Activated T-cell treated with anti-CD3 and anti-CD28 coated beads for 24 hours (primary cell): ENCODE results near the gene ACTL6A.
"Not testable (repeated sequence)": the region's sequence is repeated elsewhere in the genome, so short reads cannot be mapped to it uniquely, and the experiment has no call there.

Experiments used
- DNase-seq: peaks from one replicate; pipeline ENCODE4 v3.0.0-alpha.2; 2020; ENCODE audit warnings: low read depth

The ACTL6A gene

DNA sequence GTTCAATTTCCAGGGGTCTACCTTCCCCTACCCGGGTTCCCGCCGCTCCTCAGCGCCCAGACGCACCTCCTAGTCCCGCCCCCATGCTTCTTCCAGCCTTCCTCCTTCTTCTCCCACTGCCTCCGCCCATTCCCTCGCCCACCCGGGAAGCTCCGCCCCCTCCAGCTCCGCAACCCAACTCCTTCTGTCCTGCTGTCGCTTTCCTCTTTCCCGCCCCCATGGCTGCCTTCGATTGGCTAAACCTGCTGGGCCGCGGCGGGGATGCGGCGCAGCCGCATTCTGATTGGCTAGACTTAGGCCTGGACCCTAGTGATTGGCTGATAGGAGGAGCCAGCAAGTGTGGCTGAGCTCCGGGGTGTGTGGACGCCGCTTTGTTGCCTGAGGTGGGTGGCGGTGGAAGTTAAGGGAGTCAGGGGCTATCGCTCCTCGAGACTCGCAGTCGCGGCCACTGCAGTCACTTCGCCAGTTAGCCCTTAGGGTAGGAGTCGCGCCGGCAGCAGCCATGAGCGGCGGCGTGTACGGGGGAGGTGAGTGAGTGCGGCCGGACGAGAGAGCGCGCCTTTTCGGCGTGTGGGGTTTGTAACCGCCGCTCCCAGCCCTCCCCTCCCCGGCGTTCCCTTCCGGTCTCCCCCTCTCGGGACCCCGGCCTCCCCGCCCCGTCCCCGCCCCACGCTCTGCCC is at the start of gene ACTL6A:
TSS of gene ACTL6A (plus strand) at position 336 of the 680 bp plus-strand sequence. CDS start at position 503, 167 bp downstream.
- DNase-seq, result peak; percentile 99

DNA sequence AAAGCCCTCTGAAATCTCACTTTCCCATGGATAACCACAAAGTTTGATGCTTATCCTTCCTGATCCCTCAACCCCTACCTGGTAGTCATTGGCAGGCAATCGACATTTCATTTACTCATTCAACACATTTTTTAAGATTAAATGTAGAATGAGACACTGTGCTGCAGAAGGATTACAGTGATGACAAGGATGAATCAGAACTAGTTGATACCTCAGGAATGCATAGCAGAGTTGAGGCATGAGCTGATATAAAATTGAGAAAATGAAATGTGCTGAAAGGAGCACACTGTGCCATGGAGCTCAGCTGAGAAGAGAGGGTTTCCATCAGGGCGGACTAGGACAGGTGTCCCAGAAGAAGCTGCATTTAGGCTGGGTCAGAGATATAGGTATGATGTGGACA is 48.9 kb upstream of the ACTL6A start:
- no peak for DNase-seq

DNA sequence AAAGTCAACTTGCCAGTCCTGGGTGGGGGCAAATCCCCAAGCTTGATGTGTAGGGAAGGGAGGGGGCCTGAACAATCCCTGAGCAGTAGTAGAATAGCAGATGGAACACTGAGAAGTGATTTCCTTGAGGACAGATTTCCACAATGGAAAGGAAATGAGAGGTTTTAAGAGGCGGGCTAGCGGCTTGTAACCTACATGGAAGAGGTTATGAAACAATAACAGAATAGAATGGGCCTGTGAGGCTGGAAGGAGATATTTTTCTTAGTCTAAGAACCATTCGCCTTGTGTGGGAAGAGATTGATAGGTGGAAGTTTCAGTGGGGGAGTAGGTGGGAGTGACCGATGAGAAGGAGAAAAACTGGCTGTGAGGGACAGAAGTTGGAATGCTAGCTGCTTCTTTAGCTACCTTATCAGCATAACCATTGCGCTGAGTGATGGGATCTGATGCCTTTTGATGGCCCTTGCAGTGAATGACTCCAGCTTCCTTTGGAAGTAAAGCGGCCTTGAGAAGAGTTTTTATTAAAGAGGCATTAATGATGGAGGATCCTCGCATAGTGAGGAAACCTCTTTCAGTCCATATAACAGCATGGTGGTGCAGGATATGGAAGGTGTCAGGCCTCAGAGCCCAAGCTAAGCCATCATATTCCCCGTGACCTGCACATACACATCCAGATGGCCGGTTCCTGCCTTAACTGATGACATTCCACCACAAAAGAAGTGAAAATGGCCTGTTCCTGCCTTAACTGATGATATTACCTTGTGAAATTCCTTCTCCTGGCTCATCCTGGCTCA is 46.1 kb upstream of the ACTL6A start:
- not testable (repeated sequence) for DNase-seq

DNA sequence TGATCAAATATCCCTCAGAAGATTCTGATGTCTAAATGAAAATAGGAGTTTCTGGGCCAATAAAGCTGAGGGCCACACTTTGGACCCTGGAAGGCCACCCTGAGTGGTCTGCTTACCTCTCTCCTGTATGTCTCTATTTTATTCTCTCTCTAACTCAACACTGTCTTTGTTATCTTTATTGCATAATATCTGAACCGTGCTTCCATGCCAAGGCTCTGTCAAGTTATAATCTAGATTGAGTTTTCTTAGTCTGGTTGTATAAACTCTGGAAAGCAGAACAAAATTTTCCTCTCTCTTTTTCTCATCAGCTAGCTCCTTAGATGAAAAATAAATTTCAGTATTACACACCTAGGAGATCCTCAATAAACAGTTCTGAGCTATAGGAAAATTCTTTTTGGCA is 36.2 kb upstream of the ACTL6A start:
- no peak for DNase-seq

DNA sequence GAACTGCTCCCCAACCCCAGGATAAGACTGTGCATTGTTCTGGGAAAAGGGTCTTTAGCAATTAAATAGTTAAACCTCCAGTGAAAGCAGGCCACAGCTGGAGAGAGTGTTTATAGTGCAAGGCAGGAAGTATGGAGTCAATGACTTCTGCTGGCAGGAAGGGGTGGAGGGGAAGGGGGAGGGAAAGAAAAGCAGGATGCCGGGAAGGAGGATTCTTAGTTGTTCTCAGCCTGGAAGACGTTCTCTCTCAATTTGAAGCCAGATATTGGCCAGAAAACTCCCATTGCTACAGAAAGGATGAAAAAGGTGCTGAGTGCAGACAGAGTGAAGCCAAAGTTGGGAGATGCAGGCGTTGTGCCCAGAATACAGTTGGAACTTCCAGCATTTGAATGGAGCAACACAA is 35.7 kb upstream of the ACTL6A start:
- DNase-seq, result no peak

DNA sequence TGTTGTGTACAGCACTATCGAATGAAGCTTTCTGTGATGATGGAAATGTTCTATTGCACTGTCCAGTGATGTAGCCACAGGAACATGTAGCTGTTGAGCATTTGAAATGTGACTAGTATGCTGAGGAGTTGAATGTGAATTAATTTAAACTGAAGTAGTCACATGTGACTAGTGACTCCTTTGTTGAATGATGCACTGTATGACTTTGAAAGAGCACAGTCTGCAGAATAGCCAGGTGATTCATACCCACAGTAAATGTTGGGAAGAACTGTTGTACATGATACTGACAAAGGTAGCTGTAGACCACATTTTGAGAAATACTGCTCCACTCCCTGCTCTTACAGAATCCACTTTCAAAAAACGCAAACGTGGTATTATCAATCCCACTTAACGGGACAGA is 34.0 kb upstream of the ACTL6A start:
- DNase-seq, result no peak

DNA sequence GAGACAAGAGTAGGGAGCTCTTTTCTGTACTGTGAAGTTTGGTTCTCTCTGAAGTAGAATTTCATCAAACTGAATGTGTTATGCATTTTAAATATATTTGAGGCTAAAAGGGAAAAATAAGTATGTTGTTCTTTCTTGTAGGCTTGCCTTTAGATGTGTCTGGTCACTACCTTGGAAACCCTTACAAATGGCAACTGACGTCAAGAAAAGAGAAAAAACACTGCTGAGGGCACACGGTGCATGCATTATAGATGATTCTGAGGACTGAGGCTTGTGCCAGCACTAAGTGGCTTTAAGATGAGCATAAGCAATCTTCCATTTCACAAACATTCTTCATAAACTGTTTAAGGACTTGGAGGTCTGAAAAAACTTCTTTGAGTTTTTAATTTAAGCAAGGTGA is 31.1 kb upstream of the ACTL6A start:
- DNase-seq, result no peak

DNA sequence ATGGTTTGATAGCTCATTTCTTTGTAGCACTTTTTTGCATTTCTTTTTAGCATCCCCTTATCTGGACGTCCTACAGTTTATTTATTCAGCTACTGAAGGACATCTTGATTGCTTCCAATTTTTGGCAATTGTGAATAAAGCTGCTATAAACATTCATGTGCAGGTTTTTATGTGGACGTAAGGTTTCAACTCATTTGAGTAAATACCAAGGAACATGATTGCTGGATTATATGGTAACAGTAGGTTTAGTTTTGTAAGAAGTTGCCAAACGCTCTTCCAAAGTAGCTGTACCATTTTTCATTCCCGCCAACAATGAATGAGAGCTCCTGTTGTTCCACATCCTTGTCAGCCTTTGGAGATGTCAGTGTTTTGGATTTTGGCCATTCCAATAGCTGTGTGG is 29.5 kb upstream of the ACTL6A start:
- DNase-seq, result no peak

DNA sequence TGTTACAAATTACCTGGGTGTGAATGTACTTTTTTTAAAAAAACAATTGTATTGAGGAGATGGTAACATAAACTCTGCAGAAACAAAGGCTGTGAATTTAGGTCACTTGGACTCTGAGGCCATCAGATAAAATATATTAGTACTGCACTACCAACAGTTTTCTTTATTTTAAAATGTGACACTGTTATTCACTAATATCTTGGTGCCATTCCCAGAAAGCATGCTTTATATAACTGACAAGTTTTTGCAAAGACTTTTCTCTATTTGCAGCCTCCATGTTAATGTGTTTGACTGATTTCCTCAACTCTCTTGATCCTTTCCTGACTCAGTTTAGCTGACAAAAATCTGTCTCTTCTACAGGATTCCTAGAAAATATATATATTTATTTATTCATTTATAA is 26.5 kb upstream of the ACTL6A start:
- no peak for DNase-seq

DNA sequence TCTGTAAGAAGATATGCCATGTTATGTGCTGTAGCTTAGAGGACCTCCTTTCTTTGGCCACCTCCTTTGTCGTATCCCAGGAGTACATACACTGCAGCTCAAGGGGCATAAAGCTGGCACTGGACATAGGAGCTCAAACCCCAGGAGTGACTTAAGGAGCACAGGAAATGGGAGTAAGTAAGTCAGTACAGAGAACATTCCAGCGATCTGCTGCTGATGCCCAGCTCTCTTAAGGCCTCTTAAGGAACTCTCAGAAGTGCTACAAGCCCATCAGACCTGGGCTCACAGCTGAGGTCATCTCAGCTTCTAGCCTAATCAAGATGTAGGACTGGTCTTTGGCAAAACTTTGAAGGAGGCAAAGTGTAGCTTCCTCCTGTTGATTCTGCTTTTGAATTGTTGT is 21.6 kb upstream of the ACTL6A start:
- DNase-seq, result no peak

DNA sequence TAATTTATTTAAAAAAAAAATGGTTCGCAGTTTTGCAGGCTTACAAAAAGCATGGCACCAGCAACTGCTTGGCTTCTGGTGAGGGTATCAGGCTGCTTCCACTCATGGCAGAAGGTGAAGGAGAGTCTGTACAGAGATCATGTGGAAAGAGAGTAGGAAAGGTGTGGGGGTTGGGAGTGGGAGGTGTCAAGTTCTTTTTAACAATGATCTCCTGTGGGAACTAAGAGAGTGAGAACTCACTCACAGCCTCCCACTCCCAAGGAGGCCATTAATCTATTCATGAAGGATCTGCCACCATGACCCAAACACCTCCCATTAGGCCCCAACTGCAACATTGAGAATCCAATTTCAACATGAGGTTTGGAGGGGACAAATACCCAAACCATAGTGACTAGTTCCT is 21.1 kb upstream of the ACTL6A start:
- DNase-seq, result no peak

DNA sequence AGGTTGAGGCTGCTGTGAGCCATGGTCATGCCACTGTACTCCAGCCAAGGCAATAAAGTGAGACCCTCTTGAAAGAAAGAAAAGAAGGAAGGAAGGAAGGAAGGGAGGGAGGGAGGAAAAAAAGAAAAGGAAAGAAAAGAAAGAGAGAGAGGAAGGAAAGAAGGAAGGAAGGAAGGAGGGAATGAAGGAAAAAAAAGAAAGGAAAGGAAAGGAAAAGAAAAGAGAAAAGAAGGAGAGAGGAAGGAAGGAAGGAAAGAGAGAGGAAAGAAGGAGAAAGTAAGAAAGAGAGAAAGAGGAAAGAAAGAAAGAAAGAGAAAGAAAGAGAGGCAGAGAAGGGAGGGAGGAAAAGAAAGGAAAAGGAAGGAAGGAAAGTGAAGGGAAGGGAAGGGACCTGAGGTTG is 20.4 kb upstream of the ACTL6A start:
- no peak for DNase-seq

DNA sequence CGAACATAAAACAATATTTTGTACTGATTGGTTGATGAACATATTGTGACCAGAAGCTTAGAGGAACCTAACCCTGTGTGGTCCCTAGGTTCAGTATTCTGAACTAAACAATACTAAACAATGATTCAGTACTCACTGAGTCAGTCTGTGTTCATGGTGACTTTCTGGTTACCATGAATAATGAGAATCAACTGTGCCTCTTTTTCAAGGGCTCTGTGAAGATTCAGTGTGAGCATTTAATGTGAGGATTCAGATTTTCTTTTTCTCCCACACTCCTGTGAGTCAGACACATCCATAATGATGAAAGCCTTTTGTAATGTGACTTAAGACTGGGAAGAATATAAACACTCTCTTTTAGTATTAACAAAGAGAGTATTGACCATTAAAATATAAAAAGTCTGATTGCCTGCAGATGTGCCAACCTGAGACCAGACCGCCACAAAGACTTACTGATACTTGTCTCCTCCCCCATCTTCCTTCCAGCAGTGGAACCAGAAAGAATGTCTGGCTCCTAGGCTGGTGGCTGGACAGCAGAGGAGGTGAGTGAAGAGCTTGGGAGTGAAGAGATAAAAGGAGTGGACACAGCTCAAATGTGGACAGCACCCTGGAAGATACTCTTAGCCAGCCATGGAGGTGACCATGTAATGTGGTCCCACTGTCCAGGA is 17.6 kb upstream of the ACTL6A start:
- DNase-seq, result no peak

DNA sequence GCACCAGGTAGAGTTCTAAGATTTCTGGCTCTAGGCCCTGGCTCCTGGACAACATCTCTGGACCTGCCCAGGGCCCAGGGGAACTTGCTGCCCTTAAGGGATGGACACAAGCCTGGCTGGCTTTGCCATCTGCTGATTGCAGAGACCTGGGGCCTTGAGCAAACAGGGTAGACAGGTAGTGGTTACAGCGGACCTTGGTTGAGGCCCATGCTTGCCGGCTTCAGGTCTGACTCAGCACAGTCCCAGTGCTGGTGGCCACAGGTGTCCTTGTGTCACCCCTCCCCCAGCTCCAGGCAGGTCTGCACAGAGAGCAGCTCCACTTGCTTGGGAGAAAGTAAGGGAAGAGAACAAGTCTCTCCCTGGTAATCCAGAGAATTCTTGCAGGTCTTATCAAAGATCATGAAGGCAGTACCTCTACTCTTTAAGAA is 15.9 kb upstream of the ACTL6A start:
- no peak for DNase-seq

DNA sequence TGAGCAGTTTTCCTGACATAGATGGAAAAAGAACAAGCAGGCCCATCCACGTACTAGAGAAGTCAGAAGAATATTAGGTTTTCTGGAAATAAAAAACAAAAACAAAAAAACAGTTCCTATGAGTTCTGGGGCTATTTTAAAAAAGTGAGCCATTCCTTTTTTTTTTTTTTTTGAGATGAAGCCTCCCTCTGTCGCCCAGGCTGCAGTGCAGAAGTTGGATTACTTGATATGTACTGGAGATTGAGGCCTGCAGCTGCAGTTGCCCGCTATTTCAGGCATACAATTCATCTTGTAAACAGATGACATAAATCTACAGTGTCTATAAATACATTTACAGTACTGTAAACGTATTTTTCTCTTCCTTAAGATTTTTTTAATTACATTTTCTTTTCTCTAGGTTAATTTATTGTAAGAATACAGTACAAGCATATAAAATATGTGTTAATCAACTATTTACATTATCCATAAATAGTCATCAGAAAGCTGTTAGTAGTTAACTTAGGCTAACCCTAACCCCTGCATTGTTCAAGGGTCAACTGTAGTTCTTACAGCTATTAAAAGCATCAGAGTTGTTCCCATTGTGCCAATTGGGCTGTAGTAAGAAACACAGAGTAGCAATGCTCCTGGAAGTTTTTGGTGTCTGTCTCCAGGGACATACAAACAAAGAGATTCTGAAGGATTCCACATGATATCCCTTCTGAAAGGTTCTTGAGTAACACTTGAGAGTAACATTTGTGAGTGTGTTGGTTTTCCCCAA is 11.2 kb upstream of the ACTL6A start:
- no peak for DNase-seq

DNA sequence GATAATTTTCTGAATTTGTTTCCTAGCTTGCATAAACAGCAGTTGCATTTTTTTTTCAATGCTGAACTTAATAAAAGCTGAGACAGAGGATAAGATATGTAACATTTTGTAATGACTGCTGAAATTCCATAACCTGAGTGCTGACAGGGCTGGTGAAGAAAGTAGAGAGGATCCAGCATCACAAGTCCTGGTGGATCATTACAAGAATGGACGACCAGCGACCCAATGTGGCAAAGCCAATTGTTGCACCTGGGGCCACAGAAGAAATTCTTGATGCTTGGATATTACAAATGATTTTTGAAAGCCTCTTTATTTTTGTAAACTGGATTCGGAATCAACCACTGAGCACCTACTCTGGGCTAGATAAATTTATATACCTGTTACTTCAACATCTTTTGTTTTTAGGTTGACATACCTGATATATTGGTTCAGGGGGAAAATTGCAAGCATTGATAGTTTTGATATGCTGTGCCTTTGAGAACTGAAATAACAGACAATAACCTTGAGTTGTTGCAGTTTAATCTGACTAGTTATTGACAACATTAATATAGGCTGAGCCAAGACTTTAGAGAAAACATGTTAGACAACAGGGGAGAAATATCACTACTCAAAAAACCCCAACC is 3.9 kb upstream of the ACTL6A start:
- no peak for DNase-seq

DNA sequence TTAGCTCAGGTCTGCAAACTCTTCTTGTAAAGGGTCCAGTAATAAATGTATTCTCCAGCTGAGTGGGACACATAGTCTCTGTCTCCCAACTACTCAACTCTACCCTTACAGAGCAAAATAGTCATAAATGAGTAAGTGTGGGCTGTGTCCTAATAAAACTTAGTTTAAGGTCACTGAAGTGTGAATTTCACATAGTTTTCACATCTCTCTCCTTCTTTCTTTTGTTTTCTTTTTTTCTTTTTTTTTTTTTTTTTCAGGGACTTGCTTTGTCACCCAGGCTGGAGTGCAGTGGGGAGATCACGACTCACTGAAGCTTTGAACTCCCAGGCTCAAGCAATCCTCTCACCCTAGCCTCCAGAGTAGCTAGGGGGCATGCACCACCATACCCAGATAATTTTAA is 1.9 kb upstream of the ACTL6A start:
- no peak for DNase-seq

DNA sequence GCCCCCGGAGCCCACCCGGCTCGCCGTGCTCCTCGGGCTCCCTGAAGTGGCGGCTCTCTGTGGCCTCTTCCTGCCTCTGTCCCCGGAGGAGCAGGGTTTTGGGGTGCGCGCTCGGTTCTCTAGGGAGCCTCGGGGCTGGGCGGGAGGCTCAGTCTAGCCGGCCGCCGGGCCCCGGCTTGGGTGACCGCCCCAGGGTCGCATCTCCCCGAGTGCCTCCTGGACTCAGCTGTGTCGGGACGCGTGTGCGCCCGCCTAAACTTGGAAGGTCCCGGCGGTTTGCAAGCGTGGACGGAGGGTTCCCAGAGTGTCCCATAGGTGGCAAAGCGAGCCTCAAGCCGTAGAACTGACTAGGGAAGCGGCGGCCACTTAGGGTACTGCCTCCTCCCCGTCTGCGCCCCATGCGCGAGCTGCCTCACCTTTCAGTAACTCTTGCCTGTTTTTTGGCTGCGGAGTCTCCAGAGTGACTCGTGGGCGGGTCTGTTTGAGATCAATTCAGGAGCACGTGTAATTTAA is 601 bp downstream of the ACTL6A start:
- peak; percentile 57 for DNase-seq

DNA sequence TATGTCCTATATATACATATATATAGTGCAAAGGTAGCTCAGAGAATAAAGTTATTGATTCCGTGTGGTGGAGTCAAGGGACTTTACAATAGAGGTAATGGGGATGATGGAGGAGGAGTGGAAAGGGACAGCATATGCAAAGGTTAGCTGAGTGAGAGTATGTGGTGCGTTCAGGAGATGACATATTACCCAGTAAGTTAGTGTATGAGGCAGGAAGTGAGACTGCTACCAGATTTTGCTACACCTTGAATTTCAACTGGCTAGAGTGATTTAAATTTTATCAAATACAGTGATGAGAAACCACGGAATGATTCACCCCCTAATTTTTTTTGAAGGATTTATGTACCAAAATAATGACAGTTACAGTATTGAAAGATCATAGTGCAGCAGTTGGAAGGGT is 2.8 kb downstream of the ACTL6A start:
- DNase-seq, result no peak

DNA sequence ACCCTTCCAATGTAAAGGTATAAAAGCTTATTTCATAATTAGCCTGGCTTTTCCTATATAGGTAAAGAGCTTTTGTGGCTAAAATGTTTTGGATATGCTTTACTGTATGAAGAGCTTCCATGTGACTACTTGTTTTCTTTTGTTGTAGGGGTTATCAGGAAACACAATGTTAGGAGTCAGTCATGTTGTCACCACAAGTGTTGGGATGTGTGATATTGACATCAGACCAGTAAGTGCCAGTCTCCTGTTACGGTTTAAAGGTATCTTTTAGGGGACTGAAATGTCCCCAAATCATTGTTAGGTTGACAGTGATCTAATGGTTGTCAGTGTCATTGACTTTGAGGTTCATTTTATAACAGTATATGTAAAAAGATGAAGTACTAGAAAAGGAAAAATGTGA is 18.3 kb downstream of the ACTL6A start:
- DNase-seq, result no peak

DNA sequence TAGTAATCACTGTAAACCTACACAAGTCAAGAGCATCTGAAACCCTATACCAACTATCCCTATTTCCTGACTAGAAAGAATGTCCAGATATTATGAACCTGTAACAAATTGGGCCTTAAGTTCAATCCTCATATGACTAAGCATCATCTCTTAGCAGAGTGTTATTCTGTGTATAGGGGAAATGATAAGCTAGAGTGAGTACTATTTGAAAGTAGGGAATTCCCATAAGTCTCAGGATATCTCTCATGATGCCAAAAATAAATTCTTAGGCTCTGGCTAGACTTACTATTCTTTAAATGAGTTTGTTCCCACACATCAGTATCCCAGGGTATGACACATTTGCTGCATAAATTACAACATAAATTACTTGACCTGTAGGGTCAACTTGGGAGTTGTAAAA is 26.4 kb downstream of the ACTL6A start:
- no peak for DNase-seq

DNA sequence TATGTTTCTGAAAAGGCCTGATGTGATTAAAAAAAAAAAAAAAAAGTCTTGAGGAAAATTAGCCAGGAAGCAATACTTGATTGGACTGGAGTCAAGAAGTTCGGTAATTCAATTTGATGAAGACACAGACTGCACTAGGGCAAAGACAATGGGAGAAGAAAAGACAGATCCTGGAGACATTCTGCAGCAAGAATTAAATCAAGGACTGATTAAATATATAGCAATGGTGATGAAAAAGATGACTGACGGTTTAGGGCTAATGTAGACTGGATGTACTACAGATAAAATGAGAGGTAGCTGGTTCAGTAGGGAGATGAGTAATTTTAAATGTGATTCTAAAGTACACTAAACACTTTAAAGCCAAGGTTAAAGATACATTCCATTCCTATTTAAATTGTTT is 27.9 kb downstream of the ACTL6A start:
- no peak for DNase-seq
